SK-N-MC (cell line): ENCODE results near the gene ZFAND3.

Source experiments
- EZH2 ChIP-seq: fragments of 200-600 bp; sonication (generic); IDR thresholded peaks from one replicate; pipeline ENCODE4 v1.6.1; 2017; ENCODE audit warnings: antibody characterized with exemption
- FOXP2 ChIP-seq: optimal IDR thresholded peaks from 2 replicates; pipeline ENCODE3; 2011; ENCODE audit warnings: mild to moderate bottlenecking, moderate library complexity; ENCODE audit not compliant: insufficient read depth; ENCODE audit errors: extremely low read length, control extremely low read depth

- no peak for TF ChIP-seq FOXP2
- TF ChIP-seq EZH2: no peak
Measured at GRCh38 chr6:38114976-38115625, 295.6 kb downstream of the ZFAND3 start.
